SK-N-MC (cell line): Measurements from ENCODE around the gene ITGA8.

Source experiments
- DNase-seq: peaks from one replicate; pipeline ENCODE4 v3.0.0-alpha.2; 2011; ENCODE audit warnings: low read depth, low spot score
- H3K27ac ChIP-seq: fragments of 200-600 bp; sonication (generic); 2 replicates; pipeline ENCODE4 v1.5.1; 2016; ENCODE audit warnings: mixed run types
- H3K36me3 ChIP-seq: fragments of 200-600 bp; sonication (generic); 2 replicates; pipeline ENCODE4 v1.6.1; 2017; ENCODE audit warnings: antibody characterized with exemption, low read length, mixed read lengths; ENCODE audit not compliant: insufficient read depth
- H3K4me3 ChIP-seq: fragments of 200-600 bp; sonication (generic); 2 replicates; pipeline ENCODE4 v1.5.1; 2016
- H3K9ac ChIP-seq: fragments of 200-600 bp; sonication (generic); 2 replicates; pipeline ENCODE4 v1.8.0; 2017; ENCODE audit warnings: mixed run types, mixed read lengths; ENCODE audit not compliant: insufficient read length
- H3K9me3 ChIP-seq: fragments of 200-600 bp; sonication (generic); 2 replicates; pipeline ENCODE4 v1.6.1; 2017; ENCODE audit warnings: low read depth, mild to moderate bottlenecking, antibody characterized with exemption, low read length, moderate library complexity, mixed read lengths
- EZH2 ChIP-seq: fragments of 200-600 bp; sonication (generic); IDR thresholded peaks from one replicate; pipeline ENCODE4 v1.6.1; 2017; ENCODE audit warnings: antibody characterized with exemption
- FOXP2 ChIP-seq: optimal IDR thresholded peaks from 2 replicates; pipeline ENCODE3; 2011; ENCODE audit warnings: mild to moderate bottlenecking, moderate library complexity; ENCODE audit not compliant: insufficient read depth; ENCODE audit errors: extremely low read length, control extremely low read depth
- POLR2AphosphoS5 ChIP-seq: IDR thresholded peaks from 2 replicates; pipeline ENCODE4 v1.6.1; 2012; ENCODE audit warnings: mild to moderate bottlenecking, low read depth, low read length, borderline replicate concordance

Gene ITGA8

DNA sequence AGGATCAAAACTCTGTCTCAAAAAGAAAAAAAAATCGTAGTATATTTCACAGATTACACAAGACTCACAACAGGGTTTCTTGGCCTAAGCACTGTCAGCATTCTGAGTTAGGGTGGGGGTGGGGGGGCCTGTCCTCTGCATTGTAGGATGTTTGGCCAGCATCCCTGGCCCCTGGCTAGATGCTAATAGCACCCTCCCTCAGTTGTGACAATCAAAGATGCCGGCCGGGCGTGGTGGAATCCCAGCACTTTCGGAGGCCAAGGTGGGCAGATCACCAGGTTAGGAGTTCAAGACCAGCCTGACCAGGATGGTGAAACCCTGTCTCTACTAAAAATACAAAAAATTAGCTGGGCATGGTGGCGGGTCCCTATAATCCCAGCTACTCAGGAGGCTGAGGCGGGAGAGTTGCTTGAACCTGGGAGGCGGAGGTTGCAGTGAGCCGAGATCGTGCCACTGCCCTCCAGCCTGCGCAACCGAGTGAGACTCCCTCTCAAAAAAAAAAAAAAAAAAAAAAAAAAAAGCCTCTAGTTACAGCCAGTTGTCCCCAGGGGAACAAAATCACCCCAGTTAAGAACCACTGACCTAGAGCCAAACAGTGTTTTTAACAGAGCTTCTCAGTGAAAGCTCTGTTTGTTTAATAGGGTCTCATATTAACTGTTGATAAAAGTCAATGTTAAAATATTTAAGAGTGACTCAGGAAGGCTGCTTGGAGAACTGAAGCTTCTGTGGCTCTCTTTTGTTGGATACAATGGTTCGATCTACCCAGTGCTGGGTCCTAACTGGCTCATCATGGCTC is 187.6 kb downstream of the ITGA8 start:
- H3K27ac ChIP-seq: no peak overlapping the region
- DNase-seq: no peak
- TF ChIP-seq FOXP2 (no peak), EZH2 (no peak), POLR2AphosphoS5 (no peak)
- H3K36me3 ChIP-seq: no peaks in the 10 kb centered on the region
- no peaks in the 10 kb centered on the region for H3K9me3 ChIP-seq
- no peak overlapping the region for H3K4me3 ChIP-seq
- H3K9ac ChIP-seq: no peak overlapping the region

DNA sequence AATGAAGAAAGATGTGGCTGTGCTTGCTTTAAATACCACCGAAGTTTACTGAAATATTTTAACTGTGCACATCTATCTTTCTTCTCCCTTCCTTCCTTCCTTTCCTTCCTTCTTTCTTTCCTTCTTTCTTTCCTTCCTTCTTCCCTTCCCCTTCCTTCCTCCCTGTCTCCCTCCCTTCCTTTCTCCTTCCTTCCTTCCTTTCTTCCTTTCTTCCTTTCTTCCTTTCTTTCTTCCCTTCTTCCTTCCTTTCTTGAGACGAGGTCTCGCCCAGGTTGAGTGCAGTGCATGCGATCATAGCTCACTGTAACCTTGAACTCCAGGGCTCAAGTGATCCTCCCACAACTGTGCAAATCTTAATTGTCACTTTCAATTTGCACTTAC is 190.9 kb downstream of the ITGA8 start:
- TF ChIP-seq EZH2 (no peak), POLR2AphosphoS5 (no peak), FOXP2 (no peak)
- DNase-seq: no peak
- no peak overlapping the region for H3K4me3 ChIP-seq
- no peaks in the 10 kb centered on the region for H3K36me3 ChIP-seq
- H3K9me3 ChIP-seq: no peaks in the 10 kb centered on the region
- H3K9ac ChIP-seq: no peak overlapping the region
- H3K27ac ChIP-seq: no peak overlapping the region

DNA sequence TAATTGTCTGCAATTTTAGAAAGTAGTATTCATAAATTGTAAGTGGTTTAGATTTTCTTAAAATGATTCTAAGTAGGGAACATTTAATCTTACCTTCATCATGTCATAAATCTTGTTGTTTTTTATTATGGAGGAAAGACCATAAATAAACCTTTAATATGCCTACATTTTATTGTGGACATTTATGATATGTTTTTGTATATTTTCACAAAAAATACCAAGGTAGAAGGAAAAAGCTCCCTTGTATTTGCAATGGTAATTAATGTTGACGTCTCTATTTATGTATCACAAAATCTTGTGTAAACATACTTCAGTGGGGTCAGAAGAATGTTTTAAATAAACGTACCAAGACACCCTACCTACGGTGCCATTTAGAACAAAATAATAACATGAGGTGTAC is 193.0 kb downstream of the ITGA8 start:
- DNase-seq: no peak
- no peak for TF ChIP-seq EZH2
- no peak for TF ChIP-seq FOXP2
- TF ChIP-seq POLR2AphosphoS5: no peak
- no peak overlapping the region for H3K4me3 ChIP-seq
- no peaks in the 10 kb centered on the region for H3K36me3 ChIP-seq
- H3K9ac ChIP-seq: no peak overlapping the region
- no peak overlapping the region for H3K27ac ChIP-seq
- no peaks in the 10 kb centered on the region for H3K9me3 ChIP-seq

DNA sequence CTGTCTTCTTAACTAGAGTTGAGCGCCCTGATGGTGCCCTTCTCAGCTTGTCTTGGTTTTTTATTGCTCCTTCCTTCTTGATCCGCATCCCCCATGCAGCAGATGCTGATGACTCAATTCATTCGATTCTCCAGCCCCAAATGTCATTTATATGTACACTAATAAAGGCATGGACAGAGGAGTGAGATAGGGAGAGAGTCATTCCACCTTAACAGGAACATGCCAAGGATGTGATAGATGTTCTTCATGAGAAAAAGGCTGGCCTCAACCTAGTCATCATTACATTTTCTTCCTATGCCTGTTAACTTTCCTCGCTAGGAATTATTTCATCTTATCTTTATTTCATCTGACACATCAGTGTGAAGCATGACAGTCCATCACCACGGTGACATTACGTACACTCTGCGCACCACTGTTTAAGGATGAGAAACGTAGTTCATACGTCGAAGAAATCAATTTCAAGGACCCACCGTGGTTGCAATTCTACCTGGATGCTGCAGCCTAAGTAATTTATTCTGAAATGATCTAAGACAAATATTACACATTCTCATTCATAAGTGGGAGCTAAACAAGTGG is 198.3 kb downstream of the ITGA8 start:
- TF ChIP-seq POLR2AphosphoS5: no peak
- no peak for TF ChIP-seq EZH2
- no peak for TF ChIP-seq FOXP2

DNA sequence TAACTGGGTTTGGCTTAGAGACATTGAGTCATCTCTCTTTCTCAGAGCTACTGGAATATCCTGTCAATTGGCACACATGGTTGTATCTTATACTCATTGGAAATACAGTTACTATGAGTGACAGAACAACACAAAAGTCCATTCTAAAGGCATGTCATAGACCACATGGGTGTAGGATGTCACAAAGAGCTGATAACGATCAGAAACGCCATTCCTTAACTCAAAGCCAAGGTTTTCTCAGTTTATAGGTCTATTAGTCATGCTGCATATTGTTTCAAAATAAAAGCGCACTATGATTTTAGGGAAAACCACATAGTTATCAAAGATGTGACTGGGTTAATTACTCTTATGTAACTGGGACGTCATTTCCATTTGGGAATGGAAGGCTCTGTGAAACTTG is 201.5 kb downstream of the ITGA8 start:
- Histone ChIP-seq H3K36me3 (no peaks in the 10 kb centered on the region), H3K9ac (no peak overlapping the region), H3K27ac (no peak overlapping the region), H3K9me3 (no peaks in the 10 kb centered on the region), H3K4me3 (no peak overlapping the region)
- no peak for DNase-seq
- TF ChIP-seq POLR2AphosphoS5 (no peak), FOXP2 (no peak), EZH2 (no peak)

More for the DNA sequence above, 198.3 kb downstream of the ITGA8 start:
- no peak for DNase-seq
- no peak overlapping the region for H3K4me3 ChIP-seq
- no peaks in the 10 kb centered on the region for H3K9me3 ChIP-seq
- no peaks in the 10 kb centered on the region for H3K36me3 ChIP-seq
- H3K27ac ChIP-seq: no peak overlapping the region
- no peak overlapping the region for H3K9ac ChIP-seq

DNA sequence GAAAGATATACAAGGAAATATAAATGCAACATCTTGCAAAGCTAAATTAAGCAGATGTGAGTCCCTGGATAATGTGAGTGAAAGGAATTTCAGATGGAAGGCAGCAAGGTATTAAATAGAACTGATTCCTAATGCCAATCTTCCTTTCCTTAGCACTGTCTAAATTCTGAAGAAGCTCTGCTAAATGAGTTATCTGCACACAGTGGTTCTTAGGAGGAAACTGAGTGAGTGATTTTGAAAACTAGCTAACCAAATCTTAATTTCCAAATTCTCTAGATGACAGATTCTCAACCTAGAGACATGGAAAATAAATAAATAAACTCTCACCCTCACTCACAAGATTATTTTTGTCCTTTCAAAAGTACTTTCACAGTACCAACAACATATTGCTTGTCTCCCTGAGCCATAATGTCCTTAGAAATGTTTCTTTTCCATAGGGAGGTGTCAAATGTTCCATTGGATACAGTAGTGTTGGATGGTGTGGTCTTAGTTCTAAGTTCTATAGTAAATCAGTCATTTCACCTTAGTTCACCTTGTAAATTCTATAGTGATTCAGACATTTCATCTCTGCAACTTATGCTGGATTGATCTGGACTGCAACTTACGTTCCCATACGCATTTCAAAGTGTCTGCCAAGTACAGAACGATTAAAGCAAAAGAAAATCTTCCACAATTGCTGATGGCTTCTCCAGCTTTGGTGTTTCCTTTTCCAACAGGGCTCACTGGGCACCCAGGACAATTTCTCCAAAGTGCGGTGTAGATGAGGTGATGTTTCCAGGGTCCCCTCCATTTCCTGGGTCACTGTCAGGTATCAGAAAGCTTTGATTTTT is 203.3 kb downstream of the ITGA8 start:
- Histone ChIP-seq H3K27ac (no peak overlapping the region), H3K36me3 (no peaks in the 10 kb centered on the region), H3K9ac (no peak overlapping the region), H3K4me3 (no peak overlapping the region), H3K9me3 (no peaks in the 10 kb centered on the region)
- no peak for DNase-seq
- TF ChIP-seq FOXP2 (no peak), EZH2 (no peak), POLR2AphosphoS5 (no peak)

DNA sequence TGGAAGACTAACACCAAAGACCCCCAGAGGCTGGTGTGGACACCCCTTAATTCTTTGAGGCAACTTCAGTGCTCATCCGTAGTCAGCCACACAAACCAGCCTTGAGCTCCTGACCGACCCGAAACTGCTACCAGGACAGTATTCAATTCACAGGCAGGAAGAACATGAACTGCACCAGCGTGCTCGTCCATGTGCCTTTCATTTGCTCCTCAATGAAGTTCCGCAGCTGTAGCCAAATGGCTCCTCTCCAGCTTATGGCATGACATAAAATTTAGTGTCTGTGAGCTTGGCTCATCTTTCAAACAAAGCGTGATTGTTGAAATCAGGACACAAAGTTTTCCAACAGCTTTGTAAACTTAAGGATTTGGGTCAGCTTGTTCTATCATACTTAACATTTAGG is 204.5 kb downstream of the ITGA8 start:
- TF ChIP-seq FOXP2 (no peak), POLR2AphosphoS5 (no peak), EZH2 (no peak)
- Histone ChIP-seq H3K27ac (no peak overlapping the region), H3K36me3 (no peaks in the 10 kb centered on the region), H3K4me3 (no peak overlapping the region), H3K9ac (no peak overlapping the region), H3K9me3 (no peaks in the 10 kb centered on the region)
- no peak for DNase-seq

DNA sequence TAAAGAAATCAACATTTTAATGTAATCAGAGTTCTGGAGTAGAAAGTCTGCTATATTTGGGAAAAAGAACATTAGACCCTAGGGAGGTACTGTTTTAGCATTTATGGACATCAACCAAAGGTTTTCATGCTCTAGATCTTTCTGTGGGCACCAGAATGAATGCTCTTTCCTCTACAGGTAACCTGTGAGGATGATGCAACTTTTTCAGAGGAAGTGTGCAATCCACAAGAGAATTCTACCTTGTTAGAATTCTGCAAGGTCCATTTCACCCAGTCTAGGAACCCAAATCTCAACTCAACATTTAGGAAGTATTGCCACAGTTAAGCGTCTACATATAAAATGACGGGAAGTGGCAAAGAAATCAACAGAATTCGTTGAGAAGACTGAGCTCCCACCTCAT is 208.8 kb downstream of the ITGA8 start:
- H3K36me3 ChIP-seq: no peaks in the 10 kb centered on the region
- H3K9me3 ChIP-seq: no peaks in the 10 kb centered on the region
- no peak overlapping the region for H3K4me3 ChIP-seq
- DNase-seq: no peak
- TF ChIP-seq POLR2AphosphoS5 (no peak), FOXP2 (no peak)
- H3K9ac ChIP-seq: no peak overlapping the region
- H3K27ac ChIP-seq: no peak overlapping the region
